Erythroblast (primary cell): Measurements from ENCODE around the gene MTCL1.

Experiments
- GATA1 ChIP-seq: IDR thresholded peaks from 2 replicates; pipeline ENCODE4 v1.6.1; 2011; ENCODE audit warnings: low read depth, mild to moderate bottlenecking, control low read depth, low read length, moderate library complexity
- POLR2A ChIP-seq: IDR thresholded peaks from 2 replicates; pipeline ENCODE4 v1.6.1; 2011; ENCODE audit warnings: mild to moderate bottlenecking, low read length

DNA sequence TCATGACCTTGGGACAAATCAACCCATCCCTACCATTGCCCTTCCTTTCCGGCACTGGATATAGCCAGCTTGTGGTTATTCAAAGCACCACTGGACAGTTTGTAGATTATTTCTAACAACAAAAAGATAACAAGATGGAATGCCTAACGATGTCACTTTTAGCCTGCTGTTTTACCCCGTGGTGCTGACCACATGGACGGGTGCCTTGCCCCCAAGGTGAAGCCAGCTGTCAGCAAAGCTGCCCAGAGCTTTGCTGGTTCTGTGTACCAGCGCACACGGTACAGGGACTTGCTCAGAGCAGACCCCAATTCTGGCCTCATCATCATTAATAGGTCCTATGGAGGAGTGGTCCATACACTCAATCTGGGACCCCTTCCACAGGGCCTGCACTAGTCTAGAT is 118.2 kb downstream of the MTCL1 start:
- TF ChIP-seq POLR2A (no peak), GATA1 (no peak)
